Activated T-cell treated with anti-CD3 and anti-CD28 coated beads, Interleukin-2, amount 50 U/mL, for 24 hours (primary cell): ENCODE data around the gene SNTB2.
"Not testable (repeated sequence)": the region's sequence is repeated elsewhere in the genome, so short reads cannot be mapped to it uniquely, and the experiment has no call there.

Experiments used
- DNase-seq: peaks from one replicate; pipeline ENCODE4 v3.0.0-alpha.2; 2020
- H3K27ac Mint-ChIP-seq: 2 replicates; pipeline ENCODE4 v1.8.0; 2020; ENCODE audit warnings: mild to moderate bottlenecking, mixed read lengths
- H3K27me3 Mint-ChIP-seq: 2 replicates; pipeline ENCODE4 v1.8.0; 2020; ENCODE audit warnings: mixed read lengths
- H3K36me3 Mint-ChIP-seq: 2 replicates; pipeline ENCODE4 v1.8.0; 2020; ENCODE audit warnings: low read depth, mixed read lengths
- H3K4me1 Mint-ChIP-seq: 2 replicates; pipeline ENCODE4 v1.8.0; 2020; ENCODE audit warnings: low read depth, mixed read lengths
- H3K4me3 Mint-ChIP-seq: 2 replicates; pipeline ENCODE4 v1.8.0; 2020; ENCODE audit warnings: mild to moderate bottlenecking, moderate library complexity, mixed read lengths
- H3K9me3 Mint-ChIP-seq: 2 replicates; pipeline ENCODE4 v1.8.0; 2020; ENCODE audit warnings: mixed read lengths

Gene SNTB2

DNA sequence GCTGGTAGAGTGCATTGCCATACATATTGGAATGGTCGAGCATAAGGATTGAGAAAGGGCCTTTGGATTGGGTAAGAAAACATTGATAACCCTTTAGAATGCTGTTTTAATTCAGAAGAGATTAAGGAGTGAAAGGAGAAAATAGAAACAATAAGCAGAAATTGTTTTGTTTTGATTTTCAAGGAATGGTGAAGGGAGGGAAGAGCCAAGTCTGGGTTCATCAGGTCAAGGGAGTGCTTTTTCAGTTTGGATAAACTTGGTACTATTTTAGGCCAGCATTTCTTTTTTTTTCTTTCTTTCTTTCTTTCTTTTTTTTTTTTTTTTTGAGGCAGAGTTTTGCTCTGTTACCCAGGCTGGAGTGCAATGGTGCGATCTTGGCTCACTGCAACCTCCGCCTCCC lies 50.3 kb downstream of the SNTB2 start:
- no peaks in the 10 kb centered on the region for H3K27me3 Mint-ChIP-seq
- H3K27ac Mint-ChIP-seq: no peak overlapping the region
- DNase-seq: no peak
- no peaks in the 10 kb centered on the region for H3K36me3 Mint-ChIP-seq
- peaks cover 5% of the 10 kb centered on the region for H3K4me1 Mint-ChIP-seq
- H3K4me3 Mint-ChIP-seq: no peak overlapping the region
- no peaks in the 10 kb centered on the region for H3K9me3 Mint-ChIP-seq

DNA sequence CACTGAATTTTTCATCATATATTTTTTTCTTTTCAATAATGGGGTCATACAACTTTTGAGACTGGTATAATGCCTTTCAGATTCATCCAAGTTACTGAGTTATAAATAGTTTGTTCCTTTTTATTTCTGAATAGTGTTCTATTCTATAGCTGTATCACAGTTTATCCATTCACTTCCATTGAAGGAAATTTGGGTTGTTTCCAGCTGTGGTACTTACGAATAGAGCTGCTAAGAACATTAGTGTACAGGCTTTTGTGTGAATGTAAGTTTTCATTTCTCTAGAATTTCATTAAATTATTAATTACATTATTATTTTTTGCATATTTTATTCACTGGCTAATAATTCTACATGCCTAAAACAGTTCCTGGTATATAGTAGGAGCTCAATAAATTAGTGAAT lies 52.9 kb downstream of the SNTB2 start:
- no peak for DNase-seq
- Mint-ChIP-seq H3K27me3 (no peaks in the 10 kb centered on the region), H3K4me3 (no peak overlapping the region), H3K9me3 (no peaks in the 10 kb centered on the region), H3K4me1 (peaks cover 5% of the 10 kb centered on the region), H3K27ac (no peak overlapping the region), H3K36me3 (no peaks in the 10 kb centered on the region)

DNA sequence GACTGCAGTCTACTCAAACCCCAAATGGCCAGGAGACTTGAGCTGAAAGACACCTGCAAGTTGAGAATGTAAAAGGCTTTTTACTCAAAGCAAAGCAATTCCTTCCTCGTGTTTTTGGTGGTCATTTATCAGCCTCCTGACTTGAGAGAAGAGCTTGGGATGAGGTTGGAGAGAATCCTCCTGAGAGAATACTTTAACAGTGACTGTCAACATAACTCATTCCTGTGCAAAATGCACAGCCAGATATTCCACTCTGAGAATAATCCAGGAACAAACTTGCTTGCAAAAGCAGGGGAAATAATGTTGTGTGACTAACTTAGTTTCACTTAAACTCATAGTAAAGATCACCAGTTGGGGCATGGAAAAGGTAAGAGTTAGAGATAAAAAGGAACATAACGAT lies 53.4 kb downstream of the SNTB2 start:
- no peak overlapping the region for H3K27ac Mint-ChIP-seq
- no peaks in the 10 kb centered on the region for H3K27me3 Mint-ChIP-seq
- no peak overlapping the region for H3K4me3 Mint-ChIP-seq
- H3K36me3 Mint-ChIP-seq: peaks cover under 1% of the 10 kb centered on the region
- DNase-seq: no peak
- peaks cover 5% of the 10 kb centered on the region for H3K4me1 Mint-ChIP-seq
- no peaks in the 10 kb centered on the region for H3K9me3 Mint-ChIP-seq

DNA sequence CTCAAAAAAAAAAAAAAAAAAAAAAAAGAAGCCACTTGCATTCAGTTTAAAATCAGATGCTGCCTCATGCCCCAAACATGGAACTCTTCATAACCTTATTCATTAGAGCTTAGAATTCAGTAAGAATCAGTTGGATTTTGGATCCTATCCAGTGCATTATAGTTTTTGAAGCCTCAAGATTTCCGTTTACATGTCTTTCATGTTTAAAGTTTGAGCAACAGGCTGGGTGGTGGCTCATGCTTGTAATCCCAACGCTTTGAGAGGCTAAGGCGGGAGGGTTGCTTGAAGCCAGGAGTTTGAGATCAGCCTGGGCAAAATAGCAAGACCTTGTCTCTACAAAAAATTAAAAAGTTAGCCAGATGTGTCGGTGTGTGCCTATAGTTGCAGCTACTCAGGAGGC lies 55.0 kb downstream of the SNTB2 start:
- DNase-seq: no peak
- Mint-ChIP-seq H3K4me3 (no peak overlapping the region), H3K36me3 (peaks cover 6% of the 10 kb centered on the region), H3K4me1 (peaks cover 5% of the 10 kb centered on the region), H3K27me3 (no peaks in the 10 kb centered on the region), H3K27ac (no peak overlapping the region), H3K9me3 (no peaks in the 10 kb centered on the region)

DNA sequence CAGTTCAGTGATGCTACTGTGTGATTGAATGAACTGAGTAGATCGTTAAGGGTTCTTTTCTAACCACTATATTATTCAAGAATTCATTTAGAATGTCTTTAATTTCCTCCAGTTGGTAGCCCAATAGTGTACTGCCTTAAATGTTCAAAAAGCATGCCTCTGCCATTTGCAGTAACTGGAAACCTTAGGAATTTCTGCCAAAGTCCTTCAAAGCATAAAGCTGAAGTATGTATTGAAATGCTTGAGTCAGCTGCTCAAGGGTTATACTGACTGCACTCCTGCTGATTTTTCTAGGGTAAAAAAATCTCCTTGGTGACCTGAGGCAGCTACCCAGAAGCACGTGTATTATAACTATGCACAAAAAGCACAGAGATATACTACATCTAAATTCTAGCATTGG lies 56.5 kb downstream of the SNTB2 start:
- H3K36me3 Mint-ChIP-seq: peaks cover 12% of the 10 kb centered on the region
- no peak overlapping the region for H3K4me3 Mint-ChIP-seq
- H3K27me3 Mint-ChIP-seq: no peaks in the 10 kb centered on the region
- H3K4me1 Mint-ChIP-seq: peaks cover 5% of the 10 kb centered on the region
- no peaks in the 10 kb centered on the region for H3K9me3 Mint-ChIP-seq
- no peak for DNase-seq
- no peak overlapping the region for H3K27ac Mint-ChIP-seq

DNA sequence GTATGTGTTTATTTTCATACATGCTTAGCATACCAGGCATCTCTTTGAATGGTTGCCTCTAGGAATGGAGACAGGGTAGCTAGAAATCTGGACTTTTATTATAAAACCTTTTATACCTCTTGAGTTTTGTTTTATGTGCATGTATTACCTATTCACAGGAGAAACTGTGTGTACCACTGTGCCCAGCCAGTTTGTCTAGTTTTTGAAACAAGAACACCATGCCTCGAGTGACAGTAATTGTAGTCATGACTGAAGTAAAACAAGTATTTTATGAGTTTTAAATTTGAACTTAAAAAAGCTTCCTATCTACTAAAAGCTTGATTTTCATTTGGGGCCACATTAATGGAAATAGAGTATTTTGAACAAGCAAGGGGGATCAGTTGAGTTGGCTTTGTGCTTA lies 57.4 kb downstream of the SNTB2 start:
- H3K9me3 Mint-ChIP-seq: no peaks in the 10 kb centered on the region
- no peak for DNase-seq
- peaks cover 5% of the 10 kb centered on the region for H3K4me1 Mint-ChIP-seq
- no peak overlapping the region for H3K4me3 Mint-ChIP-seq
- no peaks in the 10 kb centered on the region for H3K27me3 Mint-ChIP-seq
- no peak overlapping the region for H3K27ac Mint-ChIP-seq
- peaks cover 16% of the 10 kb centered on the region for H3K36me3 Mint-ChIP-seq

DNA sequence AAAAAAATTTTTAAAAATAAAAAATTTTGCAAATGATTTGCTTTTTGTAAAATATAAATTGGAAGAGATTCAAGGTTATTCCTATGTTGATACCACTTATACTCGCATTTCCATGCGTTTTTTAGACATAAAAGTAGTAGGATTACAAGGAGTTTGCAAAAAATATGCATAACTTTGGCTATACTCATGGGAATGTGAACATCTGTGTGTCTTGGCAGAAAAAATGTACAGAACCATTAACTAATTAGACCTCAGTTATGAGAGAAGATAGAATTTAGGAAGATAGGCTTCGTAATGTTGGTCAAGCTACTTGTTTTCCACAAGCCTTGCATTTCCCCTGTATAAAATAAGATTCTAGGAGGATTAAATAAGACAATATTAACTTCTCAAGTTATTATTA lies 63.1 kb downstream of the SNTB2 start:
- H3K4me3 Mint-ChIP-seq: no peak overlapping the region
- peaks cover 17% of the 10 kb centered on the region for H3K4me1 Mint-ChIP-seq
- no peak overlapping the region for H3K27ac Mint-ChIP-seq
- no peaks in the 10 kb centered on the region for H3K9me3 Mint-ChIP-seq
- H3K36me3 Mint-ChIP-seq: peaks cover 26% of the 10 kb centered on the region
- DNase-seq: no peak
- H3K27me3 Mint-ChIP-seq: no peaks in the 10 kb centered on the region

DNA sequence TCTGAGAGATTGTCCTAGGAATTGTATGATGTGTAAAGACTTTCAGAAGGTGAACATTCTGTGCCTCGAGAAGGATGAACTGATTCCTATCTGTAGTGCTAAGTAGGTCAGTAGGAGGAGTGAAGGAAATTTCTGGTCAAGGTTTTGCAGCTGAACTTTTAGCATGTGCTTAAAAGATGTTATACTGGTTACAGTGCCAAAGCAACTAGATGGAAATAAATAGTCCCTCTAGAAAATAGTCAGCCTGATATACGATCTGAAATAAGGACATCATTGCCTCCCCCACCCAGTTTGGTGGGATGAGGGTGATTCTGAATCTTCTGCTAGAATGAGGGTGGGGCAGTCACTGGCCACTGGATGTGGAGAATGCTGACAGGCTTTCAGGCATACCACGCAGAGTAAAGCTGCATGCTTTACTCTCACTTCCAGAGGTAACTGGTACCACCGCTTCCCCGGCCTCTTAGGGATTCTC lies 66.9 kb downstream of the SNTB2 start:
- Mint-ChIP-seq H3K27me3 (no peaks in the 10 kb centered on the region), H3K4me1 (peaks cover 18% of the 10 kb centered on the region), H3K27ac (no peak overlapping the region), H3K9me3 (no peaks in the 10 kb centered on the region), H3K36me3 (peaks cover 12% of the 10 kb centered on the region), H3K4me3 (no peak overlapping the region)
- DNase-seq: no peak

DNA sequence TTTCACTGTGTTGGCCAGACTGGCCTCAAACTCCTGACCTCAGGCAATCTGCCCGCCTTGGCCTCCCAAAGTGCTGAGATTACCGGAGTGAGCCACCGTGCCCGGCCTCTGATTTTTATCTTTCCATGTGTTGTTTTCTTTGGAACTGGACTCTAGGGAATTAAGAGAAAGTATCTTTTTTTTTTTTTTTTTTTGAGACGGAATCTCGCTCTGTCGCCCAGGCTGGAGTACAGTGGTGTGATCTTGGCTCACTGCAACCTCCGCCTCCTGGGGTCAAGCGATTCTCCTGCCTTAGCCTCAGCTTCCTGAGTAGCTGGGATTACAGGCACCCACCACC lies 72.4 kb downstream of the SNTB2 start:
- H3K36me3 Mint-ChIP-seq: peaks cover 24% of the 10 kb centered on the region
- not testable (repeated sequence) for DNase-seq, H3K27me3 Mint-ChIP-seq, H3K4me3 Mint-ChIP-seq, H3K9me3 Mint-ChIP-seq, H3K27ac Mint-ChIP-seq, H3K4me1 Mint-ChIP-seq

DNA sequence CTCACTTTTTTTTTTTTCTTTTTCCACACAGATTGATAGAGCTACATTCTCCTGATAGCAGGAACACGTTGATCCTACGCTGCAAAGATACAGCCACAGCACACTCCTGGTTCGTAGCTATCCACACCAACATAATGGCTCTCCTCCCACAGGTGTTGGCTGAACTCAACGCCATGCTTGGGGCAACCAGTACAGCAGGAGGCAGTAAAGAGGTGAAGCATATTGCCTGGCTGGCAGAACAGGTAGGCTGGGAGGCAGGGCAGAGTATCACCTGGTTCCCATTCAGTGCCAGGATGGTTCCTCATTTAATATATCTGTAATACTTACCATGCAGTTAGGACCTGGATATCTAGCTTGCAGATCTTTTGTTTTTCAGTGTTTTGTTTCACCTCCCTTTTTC lies 73.1 kb downstream of the SNTB2 start:
- DNase-seq: no peak
- no peak overlapping the region for H3K27ac Mint-ChIP-seq
- peaks cover 7% of the 10 kb centered on the region for H3K4me1 Mint-ChIP-seq
- no peak overlapping the region for H3K4me3 Mint-ChIP-seq
- no peaks in the 10 kb centered on the region for H3K27me3 Mint-ChIP-seq
- H3K9me3 Mint-ChIP-seq: no peaks in the 10 kb centered on the region
- peaks cover 25% of the 10 kb centered on the region for H3K36me3 Mint-ChIP-seq

DNA sequence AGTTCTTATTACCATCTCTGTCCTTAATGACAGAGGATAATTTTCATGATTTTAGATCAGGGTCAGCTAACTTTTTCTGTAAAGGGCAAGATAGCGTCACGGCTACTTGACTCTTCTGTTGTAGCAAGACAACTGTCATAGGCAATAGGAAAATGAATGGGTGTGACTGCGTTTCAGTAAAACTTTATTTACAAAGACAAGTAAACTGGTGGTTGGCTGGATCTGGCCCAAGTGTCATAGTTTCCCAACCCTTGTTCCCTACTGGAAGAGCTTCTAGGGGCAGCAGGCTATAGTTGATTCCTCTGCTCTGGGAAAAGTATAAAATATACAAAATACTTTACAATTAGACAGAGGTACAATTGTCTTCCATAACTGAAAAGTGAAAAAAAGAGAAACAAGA lies 73.5 kb downstream of the SNTB2 start:
- Mint-ChIP-seq H3K9me3 (no peaks in the 10 kb centered on the region), H3K36me3 (peaks cover 25% of the 10 kb centered on the region), H3K27ac (no peak overlapping the region), H3K4me1 (peaks cover 7% of the 10 kb centered on the region), H3K27me3 (no peaks in the 10 kb centered on the region), H3K4me3 (no peak overlapping the region)
- DNase-seq: no peak

DNA sequence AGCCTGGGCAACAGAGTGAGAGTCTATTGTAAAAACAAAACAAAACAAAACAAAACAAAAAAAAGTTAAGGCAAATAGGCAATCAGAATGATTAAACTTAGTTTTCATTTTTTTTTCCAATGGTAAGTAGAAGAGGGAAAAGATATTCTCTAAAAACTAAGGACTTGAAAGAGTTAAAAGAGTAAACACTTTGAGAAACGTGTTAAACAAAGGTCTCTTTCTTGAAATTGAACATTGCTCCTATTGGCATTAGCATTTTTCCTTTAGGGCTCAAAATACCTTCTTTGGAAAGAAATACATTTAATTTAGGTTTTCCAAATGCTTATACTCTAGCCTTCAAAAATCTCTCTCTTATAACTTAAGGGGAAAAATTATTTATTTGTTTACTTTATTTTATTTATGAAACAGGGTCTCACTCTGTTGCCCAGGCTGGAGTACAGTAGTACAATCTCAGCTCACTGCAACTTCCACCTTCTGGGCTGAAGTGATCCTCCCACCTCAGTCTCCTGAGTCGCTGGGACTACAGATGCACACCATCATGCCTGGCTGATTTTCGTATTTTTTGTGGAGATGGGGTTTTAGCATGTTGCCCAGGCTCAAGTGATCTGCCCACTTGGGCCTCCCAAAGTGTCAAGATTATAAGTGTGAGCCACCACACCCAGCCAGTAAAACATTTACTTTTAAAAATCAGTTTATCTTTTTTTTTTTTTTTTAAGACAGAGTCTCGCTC lies 79.5 kb downstream of the SNTB2 start:
- H3K27ac Mint-ChIP-seq: no peak overlapping the region
- no peaks in the 10 kb centered on the region for H3K9me3 Mint-ChIP-seq
- no peak for DNase-seq
- H3K4me3 Mint-ChIP-seq: no peak overlapping the region
- no peaks in the 10 kb centered on the region for H3K4me1 Mint-ChIP-seq
- H3K36me3 Mint-ChIP-seq: peaks cover 22% of the 10 kb centered on the region
- no peaks in the 10 kb centered on the region for H3K27me3 Mint-ChIP-seq

DNA sequence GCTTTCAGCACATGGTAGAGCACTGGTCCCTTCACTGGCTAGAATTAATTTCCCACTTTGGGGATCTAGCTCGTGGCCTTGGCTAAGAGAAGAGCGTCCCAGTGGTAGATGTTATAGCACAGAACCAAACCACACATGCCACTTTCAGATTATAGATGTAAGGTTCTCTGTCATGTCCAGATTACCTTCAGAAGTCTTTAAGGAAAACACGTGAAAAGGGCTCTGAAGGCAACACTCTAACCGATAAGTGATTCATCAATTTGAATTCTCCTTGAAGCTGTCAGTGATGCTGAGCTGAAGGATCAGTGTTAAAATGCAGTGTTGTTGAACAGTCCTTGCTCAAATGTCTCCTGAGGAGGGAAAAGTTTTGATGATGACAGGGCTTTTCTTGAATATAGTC lies 80.7 kb downstream of the SNTB2 start:
- H3K36me3 Mint-ChIP-seq: peaks cover 24% of the 10 kb centered on the region
- H3K27ac Mint-ChIP-seq: no peak overlapping the region
- DNase-seq: no peak
- H3K4me3 Mint-ChIP-seq: no peak overlapping the region
- no peaks in the 10 kb centered on the region for H3K27me3 Mint-ChIP-seq
- H3K4me1 Mint-ChIP-seq: no peaks in the 10 kb centered on the region
- H3K9me3 Mint-ChIP-seq: no peaks in the 10 kb centered on the region

DNA sequence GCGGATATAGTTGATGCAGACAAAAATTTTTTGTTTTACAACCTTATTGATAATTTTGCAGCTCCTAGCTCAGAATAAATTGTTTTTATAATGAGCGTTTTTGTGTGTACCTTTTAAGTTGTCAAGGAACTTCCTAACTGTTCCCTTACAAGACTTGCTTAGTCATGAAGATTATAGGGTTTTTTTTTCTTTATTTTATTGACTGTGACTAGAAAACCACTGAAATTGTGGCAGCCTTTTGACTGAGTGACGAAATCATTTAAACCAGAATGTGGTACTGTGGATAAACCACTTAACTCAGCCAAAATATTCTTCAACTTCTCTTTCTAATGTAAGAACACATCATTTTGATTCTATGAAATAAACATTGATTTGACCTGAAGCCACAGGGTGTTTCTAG lies 83.4 kb downstream of the SNTB2 start:
- Mint-ChIP-seq H3K9me3 (no peaks in the 10 kb centered on the region), H3K36me3 (peaks cover 22% of the 10 kb centered on the region), H3K27ac (no peak overlapping the region), H3K4me3 (no peak overlapping the region), H3K4me1 (no peaks in the 10 kb centered on the region), H3K27me3 (no peaks in the 10 kb centered on the region)
- no peak for DNase-seq

DNA sequence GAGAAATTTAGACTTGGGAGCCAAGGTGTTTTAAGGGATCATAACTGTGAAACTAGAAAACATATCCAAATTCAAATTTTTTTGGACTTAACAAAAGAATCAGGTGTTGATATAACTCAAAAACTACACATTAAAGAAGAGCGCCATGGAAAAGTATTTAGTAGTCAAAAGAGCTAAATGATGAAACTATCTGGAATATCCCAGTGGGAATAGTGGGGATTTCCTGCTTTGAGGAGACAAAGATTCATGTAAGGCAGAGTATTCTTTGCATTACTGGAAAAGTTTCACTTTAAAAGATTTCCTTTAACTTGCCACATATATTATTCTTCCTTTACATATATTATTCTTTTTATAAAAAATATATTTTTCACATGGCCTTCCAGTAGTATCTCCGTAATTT lies 83.9 kb downstream of the SNTB2 start:
- no peak overlapping the region for H3K27ac Mint-ChIP-seq
- H3K36me3 Mint-ChIP-seq: peaks cover 22% of the 10 kb centered on the region
- H3K4me1 Mint-ChIP-seq: no peaks in the 10 kb centered on the region
- no peak overlapping the region for H3K4me3 Mint-ChIP-seq
- no peaks in the 10 kb centered on the region for H3K9me3 Mint-ChIP-seq
- H3K27me3 Mint-ChIP-seq: no peaks in the 10 kb centered on the region
- no peak for DNase-seq

DNA sequence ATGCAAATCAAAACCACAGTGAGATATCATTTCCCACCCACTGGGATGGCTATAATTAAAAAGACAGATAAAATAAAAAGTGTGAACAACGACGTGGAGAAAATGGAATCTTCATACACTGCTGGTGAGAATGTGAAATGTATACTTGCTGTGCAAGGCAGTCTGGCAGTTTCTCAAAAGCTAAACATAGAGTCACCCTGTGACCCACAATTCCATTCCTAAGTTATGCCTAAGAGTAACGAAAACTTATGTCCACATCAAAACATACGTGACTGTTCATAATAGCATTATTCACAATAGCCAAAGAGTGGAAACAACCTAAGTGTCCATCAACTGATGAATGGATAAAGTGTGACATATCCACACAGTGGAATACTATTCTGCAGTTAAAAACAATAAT lies 86.0 kb downstream of the SNTB2 start:
- Mint-ChIP-seq H3K27ac (no peak overlapping the region), H3K36me3 (peaks cover 22% of the 10 kb centered on the region), H3K9me3 (no peaks in the 10 kb centered on the region), H3K27me3 (no peaks in the 10 kb centered on the region), H3K4me1 (no peaks in the 10 kb centered on the region), H3K4me3 (no peak overlapping the region)
- DNase-seq: no peak
